K562 (cell line): Measurements from ENCODE around the gene SUGP1. TPM values are rescaled to one million over a fixed set of nuclear protein-coding genes. Genes with fewer than 3 reads are reported as not detected.

Experiments
- BDP1 ChIP-seq: IDR thresholded peaks from 3 replicates; pipeline ENCODE4 v1.6.1; 2011; ENCODE audit not compliant: insufficient read length, insufficient read depth
- CBX3 ChIP-seq, 2 experiments: IDR thresholded peaks; 1 replicate in 1 of 2; 2 replicates in 1 of 2; pipeline ENCODE4 v1.6.1; 2012; ENCODE audit warnings: inconsistent platforms in 2 of 2, low read length in 2 of 2, borderline replicate concordance in 1 of 2, control low read depth in 1 of 2
- DNMT1 ChIP-seq: fragments of 450-650 bp; IDR thresholded peaks from 2 replicates; pipeline ENCODE4 v1.6.1; 2016; ENCODE audit warnings: antibody characterized with exemption, mild to moderate bottlenecking
- ETV1 ChIP-seq: fragments of 450-650 bp; conservative IDR thresholded peaks from 2 replicates; pipeline ENCODE4 v1.6.1; 2016; ENCODE audit warnings: missing genetic modification characterization, control low read depth, low read depth, missing compliant biosample characterization
- FUS ChIP-seq: fragments of 200-400 bp; formaldehyde crosslinking; optimal IDR thresholded peaks from 2 replicates; pipeline ENCODE3; 2017; ENCODE audit warnings: low read depth, low read length
- GABPB2 ChIP-seq: fragments of 250-450 bp; sonication (Bioruptor Pico); conservative IDR thresholded peaks from 2 replicates; pipeline ENCODE4 v1.5.1; 2021; ENCODE audit warnings: mild to moderate bottlenecking
- HNRNPUL1 ChIP-seq: fragments of 200-400 bp; formaldehyde crosslinking; IDR thresholded peaks from 2 replicates; pipeline ENCODE4 v1.6.1; 2017; ENCODE audit warnings: low read length
- ILF3 ChIP-seq: fragments of 450-650 bp; IDR thresholded peaks from 2 replicates; pipeline ENCODE4 v1.6.1; 2018; ENCODE audit warnings: antibody characterized with exemption, mild to moderate bottlenecking, moderate library complexity, borderline replicate concordance
- KAT8 ChIP-seq: fragments of 450-650 bp; IDR thresholded peaks from 2 replicates; pipeline ENCODE4 v1.6.1; 2016; ENCODE audit warnings: low read depth, mild to moderate bottlenecking
- MAFF ChIP-seq: IDR thresholded peaks from 2 replicates; pipeline ENCODE4 v1.6.1; 2012; ENCODE audit warnings: low read length, improper control_type of control experiment
- MCM7 ChIP-seq, 2 experiments: fragments of 450-650 bp; IDR thresholded peaks; 2 replicates each; pipeline ENCODE4 v1.6.1; 2016 to 2018
- NR2C1 ChIP-seq, 2 experiments: fragments of 450-650 bp; IDR thresholded peaks; 2 replicates each; pipeline ENCODE4 v1.6.1; 2017; ENCODE audit warnings: mild to moderate bottlenecking in 2 of 2, antibody characterized with exemption in 1 of 2, inconsistent platforms in 1 of 2, missing compliant biosample characterization in 1 of 2, missing genetic modification characterization in 1 of 2
- RFX7 ChIP-seq: fragments of 250-450 bp; sonication (Bioruptor Pico); IDR thresholded peaks from 2 replicates; pipeline ENCODE4 v1.5.1; 2021; ENCODE audit warnings: mild to moderate bottlenecking
- SP1 ChIP-seq: sonication (generic); formaldehyde crosslinking; IDR thresholded peaks from 2 replicates; pipeline ENCODE4 v1.8.1; 2022; ENCODE audit warnings: mild to moderate bottlenecking, missing genetic modification reagents
- SREBF1 ChIP-seq: fragments of 150-350 bp; IDR thresholded peaks from 2 replicates; pipeline ENCODE4 v1.6.1; 2014; ENCODE audit warnings: antibody characterized with exemption, low read depth, low read length, borderline replicate concordance
- TCF3 ChIP-seq: sonication (generic); formaldehyde crosslinking; IDR thresholded peaks from 2 replicates; pipeline ENCODE4 v1.4.0; 2020; ENCODE audit warnings: mild to moderate bottlenecking, missing genetic modification reagents
- U2AF2 ChIP-seq: fragments of 200-400 bp; formaldehyde crosslinking; optimal IDR thresholded peaks from 2 replicates; pipeline ENCODE3; 2017; ENCODE audit warnings: low read depth, mild to moderate bottlenecking, low read length
- ZBED1 ChIP-seq: IDR thresholded peaks from 2 replicates; pipeline ENCODE4 v1.6.1; 2014
- ZNF316 ChIP-seq: fragments of 450-650 bp; IDR thresholded peaks from 2 replicates; pipeline ENCODE4 v1.6.1; 2016
- ZNF586 ChIP-seq: fragments of 450-650 bp; formaldehyde crosslinking; conservative IDR thresholded peaks from 2 replicates; pipeline ENCODE4 v1.4.0; 2020; ENCODE audit warnings: mild to moderate bottlenecking, moderate library complexity
- ZNF764 ChIP-seq: fragments of 250-450 bp; sonication (Bioruptor Pico); IDR thresholded peaks from 2 replicates; pipeline ENCODE4 v1.4.0; 2020; ENCODE audit warnings: low read depth, mild to moderate bottlenecking, moderate library complexity
- polyA plus RNA-seq, 8 experiments: library from polyadenylated mRNA; depleted of rRNA in 4 of 8; stranded (reverse) in 5 of 8; unstranded in 3 of 8; fragments of >200 nt; fragmentation: Nextera tagmentation in 2 of 8; fragmentation: Illumina TruSeq in 1 of 8; extraction: Ambion mirVana in 2 of 8; extraction: Trizol in 1 of 8; gene quantifications; 2 replicates each; pipeline versions ENCODE4 v1.2.1 to v1.2.3, GENCODE V29; 2011 to 2014; ENCODE audit warnings: inconsistent platforms in 1 of 8, missing spikeins in 1 of 8
- total RNA-seq, 7 experiments: library from RNA; depleted of rRNA in 6 of 7; stranded (reverse); fragments of >200 nt in 6 of 7; fragmentation: Illumina TruSeq in 2 of 7; extraction: Trizol in 2 of 7; gene quantifications; 2 replicates each; pipeline versions ENCODE4 v1.2.1 to v1.2.3, GENCODE V29; 2011 to 2021; ENCODE audit warnings: low replicate concordance in 1 of 7
- TF ChIP-seq, protein P1 (sequence below): fragments of 450-650 bp; IDR thresholded peaks from 2 replicates; pipeline ENCODE4 v1.6.1; 2018; ENCODE audit warnings: mild to moderate bottlenecking, low read depth; ENCODE audit not compliant: partially characterized antibody
- TF ChIP-seq, protein P2 (sequence below): fragments of 250-450 bp; sonication (Bioruptor Pico); IDR thresholded peaks from 2 replicates; pipeline ENCODE4 v1.4.0; 2020
- TF ChIP-seq, protein P3 (sequence below): IDR thresholded peaks from 2 replicates; pipeline ENCODE4 v1.6.1; 2012; ENCODE audit warnings: low read depth, low read length, improper control_type of control experiment, borderline replicate concordance
- TF ChIP-seq, protein P4 (sequence below): fragments of 450-650 bp; IDR thresholded peaks from 2 replicates; pipeline ENCODE4 v1.6.1; 2016; ENCODE audit warnings: missing biosample characterization, missing genetic modification characterization

The SUGP1 gene
- total and polyA plus RNA-seq, 9 of the 15 experiments (the other 6 are each of a cell fraction or from before 2014, with no cell fraction given) = 1.0 to 53.3 (median 32.4) TPM

DNA sequence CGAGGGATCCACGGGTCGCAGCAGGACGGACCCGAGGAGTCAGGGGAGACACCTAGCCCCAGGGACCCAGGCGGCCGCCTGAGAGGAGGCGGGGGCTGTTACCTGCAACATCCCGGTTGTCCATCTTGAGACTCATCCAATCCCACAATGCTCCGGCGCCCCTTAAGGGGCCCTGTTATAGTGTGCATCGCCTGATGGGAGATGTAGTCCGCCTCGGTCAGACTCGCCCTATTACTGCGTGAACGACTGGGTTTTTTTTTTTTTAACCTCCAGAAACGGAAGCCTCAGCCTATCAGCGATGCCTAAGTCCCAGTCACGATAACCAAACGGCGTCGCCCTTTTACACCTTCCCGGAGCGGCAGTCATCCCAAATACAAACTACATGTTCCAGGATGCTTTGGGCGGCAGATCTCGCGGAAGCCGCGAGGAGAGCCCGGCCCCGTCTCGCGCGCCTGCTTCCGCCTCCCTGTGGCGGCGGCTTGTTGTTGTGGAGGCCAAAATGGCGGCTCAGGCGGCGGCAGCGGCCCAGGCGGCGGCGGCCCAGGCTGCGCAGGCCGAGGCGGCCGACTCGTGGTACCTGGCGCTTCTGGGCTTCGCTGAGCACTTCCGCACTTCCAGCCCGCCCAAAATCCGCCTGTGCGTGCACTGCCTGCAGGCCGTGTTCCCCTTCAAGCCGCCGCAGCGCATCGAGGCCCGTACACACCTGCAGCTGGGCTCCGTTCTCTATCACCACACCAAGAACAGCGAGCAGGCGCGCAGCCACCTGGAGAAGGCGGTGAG is at the start of gene SUGP1, which contains the start of gene MAU2 (continued):
- TF ChIP-seq, protein P1, sequence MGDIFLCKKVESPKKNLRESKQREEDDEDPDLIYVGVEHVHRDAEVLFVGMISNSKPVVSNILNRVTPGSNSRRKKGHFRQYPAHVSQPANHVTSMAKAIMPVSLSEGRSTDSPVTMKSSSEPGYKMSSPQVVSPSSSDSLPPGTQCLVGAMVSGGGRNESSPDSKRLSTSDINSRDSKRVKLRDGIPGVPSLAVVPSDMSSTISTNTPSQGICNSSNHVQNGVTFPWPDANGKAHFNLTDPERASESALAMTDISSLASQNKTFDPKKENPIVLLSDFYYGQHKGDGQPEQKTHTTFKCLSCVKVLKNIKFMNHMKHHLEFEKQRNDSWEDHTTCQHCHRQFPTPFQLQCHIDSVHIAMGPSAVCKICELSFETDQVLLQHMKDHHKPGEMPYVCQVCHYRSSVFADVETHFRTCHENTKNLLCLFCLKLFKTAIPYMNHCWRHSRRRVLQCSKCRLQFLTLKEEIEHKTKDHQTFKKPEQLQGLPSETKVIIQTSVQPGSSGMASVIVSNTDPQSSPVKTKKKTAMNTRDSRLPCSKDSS = no peak
- TF ChIP-seq TCF3 = no peak
- TF ChIP-seq HNRNPUL1 = no peak
- no peak for TF ChIP-seq FUS
- TF ChIP-seq SP1 (CRISPR knock-in tag) = peak; percentile 67; the same call in 1 of the 2 replicates
- no peak for TF ChIP-seq BDP1
- no peak for TF ChIP-seq U2AF2
- TF ChIP-seq ETV1 (tag) = peak; percentile 50
- TF ChIP-seq NR2C1 (IDR thresholded peaks at IDR 0.05) = no peak
- TF ChIP-seq NR2C1 (tag; IDR thresholded peaks at IDR 0.05) = peak; percentile 38; the same call in 1 of the 2 replicates
- TF ChIP-seq, protein P2, sequence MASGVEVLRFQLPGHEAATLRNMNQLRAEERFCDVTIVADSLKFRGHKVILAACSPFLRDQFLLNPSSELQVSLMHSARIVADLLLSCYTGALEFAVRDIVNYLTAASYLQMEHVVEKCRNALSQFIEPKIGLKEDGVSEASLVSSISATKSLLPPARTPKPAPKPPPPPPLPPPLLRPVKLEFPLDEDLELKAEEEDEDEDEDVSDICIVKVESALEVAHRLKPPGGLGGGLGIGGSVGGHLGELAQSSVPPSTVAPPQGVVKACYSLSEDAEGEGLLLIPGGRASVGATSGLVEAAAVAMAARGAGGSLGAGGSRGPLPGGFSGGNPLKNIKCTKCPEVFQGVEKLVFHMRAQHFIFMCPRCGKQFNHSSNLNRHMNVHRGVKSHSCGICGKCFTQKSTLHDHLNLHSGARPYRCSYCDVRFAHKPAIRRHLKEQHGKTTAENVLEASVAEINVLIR (CRISPR knock-in tag) = peak; percentile 38; the same call in 1 of the 2 replicates
- no peak for TF ChIP-seq DNMT1
- TF ChIP-seq ZNF586 (CRISPR knock-in tag) = no peak
- TF ChIP-seq ZNF316 = no peak
- TF ChIP-seq, protein P3, sequence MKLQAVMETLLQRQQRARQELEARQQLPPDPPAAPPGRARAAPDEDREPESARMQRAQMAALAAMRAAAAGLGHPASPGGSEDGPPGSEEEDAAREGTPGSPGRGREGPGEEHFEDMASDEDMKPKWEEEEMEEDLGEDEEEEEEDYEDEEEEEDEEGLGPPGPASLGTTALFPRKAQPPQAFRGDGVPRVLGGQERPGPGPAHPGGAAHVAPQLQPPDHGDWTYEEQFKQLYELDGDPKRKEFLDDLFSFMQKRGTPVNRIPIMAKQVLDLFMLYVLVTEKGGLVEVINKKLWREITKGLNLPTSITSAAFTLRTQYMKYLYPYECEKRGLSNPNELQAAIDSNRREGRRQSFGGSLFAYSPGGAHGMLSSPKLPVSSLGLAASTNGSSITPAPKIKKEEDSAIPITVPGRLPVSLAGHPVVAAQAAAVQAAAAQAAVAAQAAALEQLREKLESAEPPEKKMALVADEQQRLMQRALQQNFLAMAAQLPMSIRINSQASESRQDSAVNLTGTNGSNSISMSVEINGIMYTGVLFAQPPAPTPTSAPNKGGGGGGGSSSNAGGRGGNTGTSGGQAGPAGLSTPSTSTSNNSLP = no peak
- TF ChIP-seq KAT8 = no peak
- TF ChIP-seq, protein P4, sequence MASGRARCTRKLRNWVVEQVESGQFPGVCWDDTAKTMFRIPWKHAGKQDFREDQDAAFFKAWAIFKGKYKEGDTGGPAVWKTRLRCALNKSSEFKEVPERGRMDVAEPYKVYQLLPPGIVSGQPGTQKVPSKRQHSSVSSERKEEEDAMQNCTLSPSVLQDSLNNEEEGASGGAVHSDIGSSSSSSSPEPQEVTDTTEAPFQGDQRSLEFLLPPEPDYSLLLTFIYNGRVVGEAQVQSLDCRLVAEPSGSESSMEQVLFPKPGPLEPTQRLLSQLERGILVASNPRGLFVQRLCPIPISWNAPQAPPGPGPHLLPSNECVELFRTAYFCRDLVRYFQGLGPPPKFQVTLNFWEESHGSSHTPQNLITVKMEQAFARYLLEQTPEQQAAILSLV (tag) = no peak
- no peak for TF ChIP-seq ILF3
- 0 out of 2 replicates have a peak, but pooled peaks have one; percentile 49 for TF ChIP-seq ZNF764
- TF ChIP-seq MCM7 (IDR thresholded peaks at IDR 0.05) = no peak
- TF ChIP-seq MAFF = peak; percentile 66; the same call in 1 of the 2 replicates
- TF ChIP-seq RFX7 (CRISPR knock-in tag) = no peak
- TF ChIP-seq SREBF1 = no peak
- no peak; a peak in 1 of 3 replicates for TF ChIP-seq CBX3 (IDR thresholded peaks at IDR 0.05; ENCODE audit: borderline replicate concordance in 1 of 2, low read length in 2 of 2)
- 0 out of 2 replicates have a peak, but pooled peaks have one; percentile 17 for TF ChIP-seq ZBED1
- TF ChIP-seq GABPB2 = no peak; the same call in 1 of the 2 replicates
